ENCODE data around the gene FOXN1.

The FOXN1 gene

DNA sequence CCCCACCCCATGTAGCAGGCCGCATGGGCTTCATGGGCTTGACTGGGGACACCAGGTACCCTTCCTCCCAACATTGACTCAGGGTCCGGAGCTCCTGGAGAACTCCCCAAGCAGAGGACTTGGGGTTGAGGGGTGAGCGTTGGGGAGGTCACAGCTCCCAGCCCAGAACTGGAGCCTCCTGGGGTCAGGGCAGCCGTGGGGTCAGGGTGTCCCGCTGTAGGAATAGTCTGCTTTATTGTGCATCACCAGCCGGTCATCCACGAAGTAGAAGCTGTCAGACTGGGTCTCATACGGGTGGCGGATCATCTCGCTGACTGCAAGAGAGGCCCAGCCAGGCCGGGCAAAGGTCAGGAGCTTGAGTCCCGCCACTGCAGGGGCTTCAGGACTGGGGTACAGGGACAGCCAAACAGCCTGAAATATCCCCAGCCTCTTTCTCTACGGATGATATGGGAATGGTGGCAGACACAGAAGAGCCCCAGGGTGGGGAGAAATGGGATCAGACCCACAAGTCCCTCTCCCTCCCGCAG lies 41.0 kb downstream of the FOXN1 start:
- DNase-seq (ENCODE audit: low read depth), result no peak

DNA sequence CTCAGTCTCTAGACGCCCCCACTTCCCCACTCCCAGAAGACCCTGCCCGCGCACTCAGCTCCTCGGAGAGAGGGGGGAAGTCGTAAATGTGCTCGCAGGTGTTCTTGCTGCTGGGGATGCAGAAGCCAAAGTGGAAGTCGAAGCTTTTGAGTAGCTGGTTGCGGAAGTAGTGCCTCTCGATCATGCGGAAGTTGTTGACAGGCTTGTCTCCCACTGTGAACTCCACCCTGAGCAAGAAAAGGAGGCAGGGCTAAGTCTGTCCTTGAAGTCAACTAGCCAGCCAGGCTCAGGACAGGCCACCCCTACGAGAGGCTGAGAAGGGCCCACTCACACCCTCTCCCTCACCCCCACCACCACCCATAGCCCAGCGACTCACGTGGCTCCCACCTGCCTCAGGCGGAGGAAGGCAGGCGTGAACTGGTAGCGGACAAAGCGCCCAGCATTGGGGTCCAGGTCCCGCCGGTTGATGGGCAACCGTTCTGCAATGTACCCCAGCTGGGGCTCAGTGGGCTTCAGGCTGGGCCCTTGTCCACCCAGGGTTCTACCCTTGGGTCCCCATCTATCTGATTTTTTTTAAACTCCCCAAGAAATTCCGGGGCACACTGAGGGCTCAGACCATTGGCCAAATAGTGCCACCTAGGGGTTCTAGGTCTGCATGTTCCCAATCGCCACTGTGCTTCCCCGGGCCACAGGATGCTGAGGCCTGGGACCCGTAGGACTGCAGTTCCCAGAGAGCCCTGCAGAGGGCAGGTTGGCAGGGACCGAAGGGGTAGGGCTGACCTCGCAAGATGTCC lies 41.7 kb downstream of the FOXN1 start:
- DNase-seq (ENCODE audit: low read depth), result peak; percentile 20

DNA sequence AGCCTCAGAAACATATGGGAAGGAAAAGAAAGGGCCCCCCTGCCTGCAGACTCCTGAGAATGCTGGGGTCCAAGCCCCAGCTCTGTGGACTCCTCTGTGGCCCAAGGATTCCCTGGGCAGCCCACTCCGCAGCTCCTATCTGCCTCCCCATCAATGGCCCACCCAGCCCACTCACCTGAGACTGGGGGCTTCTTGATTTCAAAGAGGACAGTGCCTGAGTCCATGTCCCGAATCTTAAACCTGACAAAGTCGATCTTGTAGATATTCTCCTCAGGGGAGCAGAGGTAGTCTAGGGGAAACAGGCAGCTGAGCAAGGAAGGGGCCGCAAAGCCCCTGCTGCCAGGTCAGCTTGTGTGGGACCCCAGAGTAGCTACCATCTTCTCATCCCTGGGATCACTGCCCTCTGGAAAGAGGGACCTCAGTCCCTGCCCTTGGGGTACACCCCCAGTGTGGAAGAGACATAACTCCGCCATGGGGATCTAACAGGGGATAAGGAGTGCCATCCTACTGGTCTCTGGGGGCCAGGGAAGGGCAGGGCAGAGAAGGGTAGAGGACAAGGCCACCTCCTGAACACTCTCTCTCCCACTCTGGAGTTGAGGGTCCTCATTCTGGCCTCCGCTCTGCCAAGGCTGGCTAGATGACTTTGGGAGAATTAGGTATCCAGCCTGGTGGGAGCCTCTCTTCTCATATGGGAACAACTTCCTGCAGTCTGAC lies 42.4 kb downstream of the FOXN1 start:
- DNase-seq (ENCODE audit: low read depth), result no peak

DNA sequence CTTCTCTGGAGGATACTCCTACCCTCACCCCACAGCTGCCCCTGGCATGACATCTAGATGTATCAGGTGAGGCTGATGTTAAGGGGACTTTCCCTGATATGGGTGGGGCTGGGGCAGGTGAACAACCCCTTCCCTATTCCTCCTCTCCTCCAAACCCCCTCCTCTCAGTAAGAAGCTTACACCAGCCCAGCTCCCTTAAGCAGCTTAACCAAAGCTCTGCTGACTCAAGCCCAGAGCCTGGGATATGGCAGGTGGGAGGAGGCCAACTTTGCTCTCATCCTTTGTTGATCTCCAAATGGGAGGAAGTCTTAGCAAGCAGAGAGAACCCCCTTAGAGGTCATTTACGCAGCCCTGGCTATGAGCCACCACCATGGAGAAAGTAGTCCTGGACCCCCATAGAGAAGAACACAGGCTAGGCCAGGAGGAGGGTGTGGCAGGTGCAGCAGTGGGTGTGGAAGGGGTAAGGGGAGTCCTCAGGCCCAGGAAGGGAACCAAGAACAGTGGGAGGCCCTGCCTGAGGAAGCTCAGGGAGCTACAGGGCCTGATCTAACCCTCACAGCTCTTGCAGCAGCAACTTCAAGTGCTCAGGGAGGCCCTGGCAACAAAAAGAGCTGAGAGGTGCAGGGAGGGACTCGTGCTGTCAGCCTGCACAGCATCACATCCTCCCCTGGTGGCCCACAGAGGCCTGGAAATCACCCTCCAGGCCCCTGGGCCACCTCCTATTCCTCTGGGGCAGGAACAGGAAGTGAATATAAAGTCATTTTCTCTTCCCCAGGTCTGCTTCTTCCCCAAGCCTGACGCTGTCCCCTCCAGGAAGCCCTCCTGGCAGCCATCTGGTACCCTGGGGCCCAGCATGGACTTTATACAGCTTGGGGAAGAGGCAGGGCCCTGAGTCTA lies 43.3 kb downstream of the FOXN1 start:
- DNase-seq (ENCODE audit: low read depth), result no peak

- no peak for DNase-seq (ENCODE audit: low read depth)
Observed at GRCh38 chr17:28550858-28551257, 44.7 kb downstream of the FOXN1 start.

- no peak for DNase-seq (ENCODE audit: low read depth)
Observed at GRCh38 chr17:28551421-28552175, 45.5 kb downstream of the FOXN1 start.

DNA sequence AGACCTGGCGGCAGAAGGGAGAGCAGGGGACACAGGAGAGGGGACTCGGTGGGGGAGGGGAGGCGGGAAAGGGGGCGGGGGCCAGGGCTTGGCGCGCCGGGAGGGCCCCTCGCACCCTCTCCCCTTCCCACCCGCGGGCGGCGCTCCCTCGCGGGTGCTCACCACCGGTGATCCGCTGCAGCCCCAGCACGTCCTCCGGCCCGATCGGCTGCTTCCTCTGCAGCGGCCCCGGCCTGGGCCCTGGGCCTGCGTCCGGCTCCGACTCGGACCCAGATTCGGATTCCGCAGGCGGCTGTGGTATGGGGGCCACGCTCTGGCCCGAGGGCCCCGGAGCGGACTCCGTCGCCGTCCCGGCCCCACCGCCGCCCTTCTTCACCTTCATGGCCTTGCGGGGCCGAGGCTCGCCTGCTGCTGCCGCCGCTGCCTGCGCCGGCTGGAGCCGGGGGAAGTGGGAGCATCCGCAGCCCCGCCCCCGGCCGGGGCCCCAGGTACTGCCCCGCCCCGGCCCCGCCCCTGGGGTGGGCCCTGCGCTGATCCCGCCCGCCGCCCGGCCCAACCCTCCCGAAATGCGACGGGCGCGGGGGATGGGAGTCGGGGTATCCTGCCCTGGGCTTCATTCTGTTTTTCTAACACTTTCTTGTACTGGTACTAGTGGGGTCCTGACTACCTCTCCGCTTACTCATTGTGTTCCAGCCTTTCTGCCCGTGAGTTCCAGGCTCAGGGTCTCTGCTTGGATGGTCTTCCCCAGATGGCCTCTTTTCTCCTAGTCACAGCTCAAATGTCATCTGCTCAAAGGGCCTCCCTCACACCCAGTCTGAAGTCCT lies 46.2 kb downstream of the FOXN1 start, which contains the start of gene UNC119:
UNC119 (minus strand) TSS at position 449 of the 824 bp plus-strand sequence; CDS start at position 382, 67 bp downstream.
- DNase-seq (ENCODE audit: low read depth), result peak; percentile 57

GRCh38 chr17:28553000-28553505 lies 46.9 kb downstream of the FOXN1 start:
- DNase-seq (ENCODE audit: low read depth), result no peak

DNA sequence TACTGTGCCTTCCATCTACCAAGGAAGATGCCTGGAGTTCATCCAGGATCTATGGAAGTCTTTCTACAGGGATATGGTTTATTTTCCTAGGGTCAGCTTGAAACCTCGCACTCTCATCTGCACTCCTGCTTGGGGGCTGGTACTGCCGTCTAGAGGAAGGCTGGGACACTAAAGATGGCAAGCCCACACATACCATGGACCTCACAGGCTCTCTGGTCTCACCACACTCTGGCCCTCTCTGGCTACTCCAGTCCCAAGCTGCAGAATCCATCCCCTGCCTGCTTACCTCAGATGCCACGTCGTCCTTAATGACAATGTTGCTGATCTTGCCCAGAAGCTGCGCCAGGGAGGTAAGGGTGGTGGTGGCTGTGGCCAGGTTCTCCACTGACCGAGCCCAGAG lies 48.4 kb downstream of the FOXN1 start:
- DNase-seq (ENCODE audit: low read depth), result no peak

DNA sequence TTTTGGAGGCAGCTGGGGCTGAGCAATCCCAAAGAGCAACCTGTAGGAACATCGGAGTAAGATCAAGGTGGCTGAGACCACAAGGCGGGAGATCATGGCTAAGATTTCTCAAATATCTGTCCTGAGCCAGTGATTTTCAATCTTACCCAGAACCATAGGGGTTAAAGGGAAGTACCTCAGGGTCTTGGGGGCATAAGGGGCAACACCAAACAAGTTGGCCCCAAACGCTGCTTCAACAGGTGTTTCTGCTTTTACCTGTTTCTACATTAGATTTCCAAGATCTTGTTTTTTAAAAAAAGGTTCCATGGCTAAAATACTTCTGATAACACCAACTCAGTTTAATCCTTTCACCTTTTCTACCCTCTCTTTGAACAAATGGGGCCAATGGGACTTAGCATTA lies 48.9 kb downstream of the FOXN1 start:
- DNase-seq (ENCODE audit: low read depth), result no peak

DNA sequence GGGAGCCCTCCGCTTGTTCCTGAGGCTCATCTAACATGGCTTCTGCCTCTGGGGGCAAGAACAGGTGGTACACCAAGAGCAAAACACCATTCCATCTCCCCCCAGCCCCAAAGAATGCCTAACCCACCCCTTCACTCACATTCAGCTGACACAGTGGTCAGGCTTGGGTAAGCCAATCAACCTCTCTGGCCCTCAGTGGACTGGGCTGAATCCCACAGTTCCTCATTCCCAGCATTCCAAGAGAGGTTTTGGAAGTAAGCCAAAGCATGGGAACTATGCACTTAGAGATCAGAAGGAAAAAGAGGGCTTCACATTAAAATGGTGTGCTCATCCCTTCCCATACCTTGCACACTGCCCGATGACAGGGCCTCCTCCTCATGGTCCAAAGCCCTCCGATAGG lies 57.3 kb downstream of the FOXN1 start:
- no peak for DNase-seq (ENCODE audit: low read depth)

- DNase-seq (ENCODE audit: low read depth), result no peak
Observed at GRCh38 chr17:28567604-28568003, 61.5 kb downstream of the FOXN1 start.

DNA sequence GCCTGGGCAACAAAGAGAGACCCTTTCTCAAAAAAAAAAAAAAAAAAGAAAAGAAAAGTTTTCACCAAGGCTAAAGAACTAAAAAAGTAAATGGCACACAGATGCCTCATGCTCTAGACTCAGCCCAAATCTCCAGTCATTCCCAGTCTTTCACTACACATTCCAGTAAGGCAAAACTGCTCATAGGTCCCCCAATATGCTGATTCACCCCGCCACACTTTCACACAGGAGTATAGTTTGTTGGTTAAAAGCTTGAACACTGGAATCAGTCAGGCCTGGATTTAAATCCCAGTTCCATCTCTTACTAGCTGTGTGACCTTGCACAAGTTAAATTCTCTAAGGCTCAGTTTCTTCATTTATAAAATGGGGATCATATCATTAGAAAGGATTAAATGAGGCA lies 63.3 kb downstream of the FOXN1 start:
- DNase-seq (ENCODE audit: low read depth), result no peak

- DNase-seq (ENCODE audit: low read depth), result no peak
Observed at GRCh38 chr17:28570716-28571360, 64.7 kb downstream of the FOXN1 start.

DNA sequence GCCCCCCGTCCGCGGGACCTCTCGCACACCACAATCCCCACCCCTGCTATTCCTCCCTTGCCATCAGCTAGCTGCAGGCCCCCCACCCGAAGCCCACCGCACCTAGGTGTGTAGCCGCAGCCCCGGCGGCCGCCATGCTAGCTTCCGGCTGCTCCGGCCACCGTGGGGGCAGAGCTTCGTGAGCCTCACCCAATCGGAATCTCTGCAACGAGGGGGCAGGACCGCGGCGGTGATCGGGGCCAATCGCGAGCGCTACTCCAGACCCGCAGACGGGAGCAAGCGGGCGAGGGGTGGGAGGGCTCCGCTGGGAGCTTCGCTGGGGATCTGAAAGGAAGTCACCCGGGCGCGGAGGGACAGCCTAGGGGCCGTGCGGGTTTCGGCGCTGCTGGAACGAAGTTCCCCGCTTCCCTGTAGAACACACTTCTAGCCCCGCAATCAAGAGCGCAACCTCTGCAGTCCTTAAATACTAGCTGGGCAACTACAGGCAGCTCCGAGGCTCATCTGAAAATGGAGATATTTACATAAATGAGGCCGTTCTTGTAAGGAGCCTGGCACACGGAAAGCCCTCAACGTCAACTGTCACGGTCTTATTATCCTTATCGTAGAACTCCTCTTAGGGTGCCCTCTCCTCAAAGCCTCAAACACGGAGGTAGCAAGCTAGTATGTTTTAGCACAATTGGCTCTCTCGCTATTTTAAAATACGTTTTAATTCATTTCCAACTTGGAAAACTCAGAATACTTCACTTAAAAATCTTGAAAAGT lies 65.4 kb downstream of the FOXN1 start, which contains the start of gene PIGS:
PIGS (minus strand) TSS at position 164 of the 762 bp plus-strand sequence; CDS start at position 136, 28 bp downstream.
- DNase-seq (ENCODE audit: low read depth), result peak; percentile 84

- DNase-seq (ENCODE audit: low read depth), result no peak
Observed at GRCh38 chr17:28572259-28573039, 66.3 kb downstream of the FOXN1 start.

DNA sequence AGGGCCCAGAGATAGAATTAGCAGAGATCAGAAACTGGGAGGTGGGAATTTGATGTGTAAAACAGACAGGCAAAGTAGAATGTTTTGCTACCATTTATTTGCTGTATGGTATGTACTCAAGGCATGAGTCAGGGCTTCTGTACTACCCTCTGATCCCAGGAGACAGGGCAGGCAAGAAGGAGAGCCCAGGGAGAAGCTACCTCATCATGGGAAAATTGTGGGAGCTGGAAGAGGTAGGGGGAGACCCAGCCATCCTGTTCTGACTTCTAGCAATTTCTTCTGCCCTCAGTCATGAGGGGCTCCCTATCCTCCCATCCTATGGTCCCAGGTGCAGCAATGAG lies 66.9 kb downstream of the FOXN1 start:
- no peak for DNase-seq (ENCODE audit: low read depth)

DNA sequence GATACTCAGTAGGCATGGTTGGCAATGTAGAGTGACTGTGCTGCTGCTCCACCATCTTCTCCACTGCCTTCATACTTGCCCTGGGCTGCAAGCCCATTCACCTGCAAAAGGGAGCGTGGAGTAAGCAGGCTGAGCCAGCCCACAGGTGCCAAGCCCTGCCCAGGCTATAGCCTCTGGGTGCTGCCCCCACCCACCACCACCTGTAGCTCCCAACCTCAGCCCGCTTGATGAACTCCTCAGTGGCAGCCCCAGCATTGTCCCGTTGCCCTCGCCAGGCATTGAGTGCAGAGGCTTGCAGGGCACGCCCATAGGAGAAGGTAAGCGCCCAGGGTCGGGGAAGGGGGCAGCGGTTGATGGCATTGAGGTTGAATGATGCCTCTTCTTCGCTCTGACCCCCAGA lies 67.4 kb downstream of the FOXN1 start:
- no peak for DNase-seq (ENCODE audit: low read depth)
